Measurements from ENCODE around the gene LARP1.

LARP1 gene

DNA sequence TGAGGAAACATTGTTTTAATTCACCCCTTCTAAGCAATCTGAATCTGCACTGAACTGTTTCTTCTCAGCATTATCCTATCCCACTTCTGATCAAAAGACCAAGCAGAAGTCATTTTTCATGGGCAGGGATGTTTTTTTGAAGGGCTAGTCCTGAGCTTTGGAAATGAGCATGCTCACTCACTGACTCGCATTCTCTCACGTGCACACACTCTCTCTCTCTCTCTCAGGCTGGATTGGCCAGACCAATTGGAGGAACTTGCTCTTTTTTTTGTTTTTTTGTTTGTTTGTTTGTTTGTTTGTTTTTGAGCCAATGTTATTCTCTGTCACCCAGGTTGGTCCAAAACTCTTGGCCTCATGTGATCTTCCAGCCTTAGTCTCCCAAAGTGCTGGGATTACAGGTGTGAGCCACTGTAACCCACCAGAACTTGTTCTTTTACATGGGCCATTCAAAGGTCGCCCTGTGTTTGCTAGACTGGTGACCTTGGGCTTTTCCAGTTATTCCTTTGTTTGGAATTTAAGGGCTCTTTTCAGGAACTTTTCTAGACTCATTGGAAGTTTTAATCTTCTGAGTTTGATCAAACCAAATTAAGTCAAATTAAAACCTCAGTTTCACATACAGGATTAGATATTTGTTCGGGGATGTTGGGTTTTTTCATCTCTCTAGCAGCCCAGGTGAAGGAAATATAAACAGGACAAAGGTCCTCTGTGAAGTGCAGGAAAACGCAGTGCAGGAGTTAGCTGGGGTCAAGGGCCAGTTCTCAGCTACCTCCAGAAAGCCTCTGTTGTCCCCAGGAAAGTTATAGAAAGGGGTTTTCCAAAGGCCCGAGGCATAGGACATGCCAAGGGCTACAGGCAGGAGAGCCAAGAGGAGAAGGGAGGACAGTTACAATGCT is 82.1 kb downstream of the LARP1 start:
- no peak for DNase-seq
- in situ Hi-C loops (cut with MboI; ENCODE audit: low pct_unique_long_range_greater_than_20kb, low sequenced_read_pairs), result no loop called here

GRCh38 chr5:154840435-154841272 is 85.5 kb downstream of the LARP1 start:
- in situ Hi-C loops (cut with MboI; ENCODE audit: low pct_unique_long_range_greater_than_20kb, low sequenced_read_pairs), result no loop called here
- DNase-seq, result peak; percentile 37

GRCh38 chr5:154841273-154841661 is 86.1 kb downstream of the LARP1 start:
- in situ Hi-C loops (cut with MboI; ENCODE audit: low pct_unique_long_range_greater_than_20kb, low sequenced_read_pairs), result no loop called here

DNA sequence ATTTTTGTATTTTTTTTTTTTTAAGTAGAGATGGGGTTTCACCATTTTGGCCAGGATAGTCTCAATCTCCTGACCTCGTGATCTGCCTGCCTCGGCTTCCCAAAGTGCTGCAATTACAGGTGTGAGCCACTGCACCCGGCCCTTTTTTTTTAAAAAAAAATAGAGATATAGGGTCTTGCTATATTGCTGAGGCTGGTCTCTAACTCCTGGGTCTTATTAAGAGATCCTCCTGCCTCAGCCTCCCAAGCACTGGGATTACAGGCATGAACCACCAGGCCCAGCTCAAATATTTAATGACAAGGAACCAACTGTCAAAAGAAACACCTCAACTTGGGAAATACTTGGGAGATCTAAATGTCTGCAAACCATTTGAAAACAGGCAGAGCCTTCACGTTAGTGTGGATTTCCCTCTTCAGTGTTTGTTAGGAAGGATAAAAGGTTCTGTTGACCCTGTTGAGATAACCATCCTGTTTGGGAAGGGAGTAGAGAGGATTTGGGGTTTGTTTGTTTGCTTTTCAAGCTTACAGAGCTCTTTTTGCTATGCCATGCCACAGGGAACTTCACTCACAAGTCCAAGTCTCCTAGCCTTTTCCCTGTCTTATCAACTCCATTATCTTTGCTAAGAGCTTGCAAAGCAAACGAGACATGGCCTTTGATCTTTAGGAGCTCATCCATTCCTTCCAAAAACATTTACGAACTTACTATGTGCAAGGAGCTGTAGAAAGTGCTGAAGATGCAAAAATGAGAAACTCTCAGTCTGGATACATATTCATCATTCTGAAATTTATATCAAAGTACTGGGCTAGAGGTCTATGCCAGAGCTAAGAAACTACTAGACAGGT is 87.7 kb downstream of the LARP1 start:
- in situ Hi-C loops (cut with MboI; ENCODE audit: low pct_unique_long_range_greater_than_20kb, low sequenced_read_pairs), result no loop called here
- no peak for DNase-seq

More at GRCh38 chr5:154841273-154841661, 86.1 kb downstream of the LARP1 start:
- DNase-seq, result no peak

- in situ Hi-C loops (cut with MboI; ENCODE audit: low pct_unique_long_range_greater_than_20kb, low sequenced_read_pairs), result no loop called here
- DNase-seq, result no peak
Measured at GRCh38 chr5:154844809-154845208, 89.6 kb downstream of the LARP1 start.

DNA sequence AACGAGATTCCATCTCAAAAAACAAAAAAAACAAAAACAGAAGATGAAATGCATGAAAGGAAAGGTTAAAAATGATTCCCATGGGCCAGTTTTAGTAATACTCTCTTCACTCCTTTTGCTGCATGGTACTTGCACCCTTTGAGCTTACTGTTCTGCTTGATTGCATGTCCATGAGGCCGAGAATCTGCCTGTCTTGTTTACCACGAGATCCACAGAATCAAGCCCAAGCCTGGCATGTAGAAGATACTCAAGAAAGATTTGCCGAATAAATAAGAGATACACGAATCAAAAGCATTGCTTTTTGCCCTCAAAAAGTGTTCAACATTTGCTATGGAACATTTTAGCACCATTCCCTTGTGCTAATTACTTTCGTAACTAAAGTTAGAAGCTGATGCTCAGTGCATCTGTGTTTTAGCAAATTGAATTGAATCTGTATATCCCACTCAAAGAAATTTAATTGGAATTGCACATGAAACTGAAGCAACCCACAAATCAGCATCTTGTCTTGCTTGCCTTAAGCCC is 94.1 kb downstream of the LARP1 start:
- in situ Hi-C loops (cut with MboI; ENCODE audit: low pct_unique_long_range_greater_than_20kb, low sequenced_read_pairs), result no loop called here
- DNase-seq, result no peak

DNA sequence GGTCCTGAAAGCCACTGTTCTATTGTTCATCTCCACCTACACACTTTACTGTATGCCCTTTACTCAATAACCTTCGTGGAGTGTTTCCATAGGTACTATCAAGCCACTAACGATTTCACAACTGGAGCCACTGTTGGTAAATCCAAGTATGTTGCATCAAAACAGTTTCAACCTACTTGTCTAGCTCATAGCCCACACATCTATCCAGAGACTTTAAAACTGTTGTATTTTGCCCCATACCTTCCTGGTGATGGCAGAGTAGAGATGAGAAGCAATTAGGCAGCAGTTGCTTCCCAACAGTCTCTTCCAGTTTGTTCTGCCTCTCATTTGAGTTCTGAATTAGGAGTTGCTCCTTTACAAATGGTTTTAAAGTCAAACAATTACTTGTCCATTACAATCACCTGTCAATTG is 94.6 kb downstream of the LARP1 start:
- DNase-seq, result no peak

GRCh38 chr5:154850255-154851062 is 95.3 kb downstream of the LARP1 start, which contains the start of gene FAXDC2:
Gene FAXDC2 (minus strand): TSS chr5:154850603. CDS start chr5:154838178, 12,425 bp downstream.
- peak; percentile 71 for DNase-seq
- in situ Hi-C loops (cut with MboI; ENCODE audit: low pct_unique_long_range_greater_than_20kb, low sequenced_read_pairs), result no loop called here

More for the DNA sequence above, 94.6 kb downstream of the LARP1 start:
- in situ Hi-C loops (cut with MboI; ENCODE audit: low pct_unique_long_range_greater_than_20kb, low sequenced_read_pairs), result no loop called here

DNA sequence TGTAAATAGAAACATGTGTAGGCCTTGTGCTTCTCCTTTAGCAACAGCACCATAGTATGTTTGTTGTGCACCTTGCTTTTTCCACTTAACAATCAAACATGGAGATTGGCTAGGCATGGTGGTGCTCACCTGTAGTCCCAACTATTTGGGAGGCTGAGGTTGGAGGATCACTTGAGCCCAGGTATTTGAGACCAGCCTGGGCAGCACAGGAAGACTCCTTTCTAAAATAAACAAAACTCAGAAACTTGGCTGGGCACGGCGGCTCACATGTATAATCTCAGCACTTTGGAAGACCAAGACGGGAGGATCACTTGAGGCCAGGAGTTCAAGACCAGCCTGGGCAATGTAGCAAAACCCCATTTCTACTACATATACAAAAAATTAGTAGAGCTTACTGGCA is 96.2 kb downstream of the LARP1 start:
- in situ Hi-C loops (cut with MboI; ENCODE audit: low pct_unique_long_range_greater_than_20kb, low sequenced_read_pairs), result no loop called here
- no peak for DNase-seq

DNA sequence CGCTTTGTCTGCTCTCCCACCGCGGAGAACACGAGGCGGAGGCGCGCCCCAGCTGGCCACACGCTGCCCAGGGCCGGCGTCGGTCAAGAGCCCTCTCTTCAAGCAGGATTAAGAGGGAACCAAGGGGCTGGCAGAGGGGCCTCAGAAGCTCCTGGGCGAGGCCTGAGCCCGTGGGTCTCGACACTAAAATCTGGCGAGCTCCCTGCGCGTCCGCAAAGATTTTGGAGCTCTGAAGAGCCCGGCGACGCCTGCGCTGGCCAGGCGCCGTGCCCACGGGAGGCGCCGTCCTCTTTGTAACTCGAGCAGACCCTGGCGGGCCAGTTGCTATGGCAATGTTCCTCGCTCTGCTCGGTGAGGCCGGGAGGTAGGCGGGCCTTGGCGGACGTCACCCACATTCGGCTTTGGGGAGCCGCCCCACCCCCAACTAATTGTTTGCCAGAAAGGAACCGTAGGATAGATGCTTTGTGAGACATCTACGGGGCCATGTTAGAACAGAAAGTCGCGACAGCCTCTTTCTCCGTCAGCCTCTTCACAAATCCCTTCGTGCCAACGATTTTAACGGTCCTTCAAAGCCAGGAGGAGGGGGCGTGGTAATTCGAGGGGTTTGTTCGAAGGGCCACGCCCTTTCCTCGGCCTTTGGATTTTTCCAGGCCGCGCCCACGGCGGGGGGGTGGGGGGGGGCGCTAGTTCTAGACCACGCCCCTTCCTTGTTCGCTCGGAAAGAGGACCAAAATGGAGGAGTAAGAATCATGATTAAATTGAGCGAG is 102.5 kb downstream of the LARP1 start:
- peak; percentile 97 for DNase-seq
- in situ Hi-C loops (cut with MboI; ENCODE audit: low pct_unique_long_range_greater_than_20kb, low sequenced_read_pairs), result no loop called here

DNA sequence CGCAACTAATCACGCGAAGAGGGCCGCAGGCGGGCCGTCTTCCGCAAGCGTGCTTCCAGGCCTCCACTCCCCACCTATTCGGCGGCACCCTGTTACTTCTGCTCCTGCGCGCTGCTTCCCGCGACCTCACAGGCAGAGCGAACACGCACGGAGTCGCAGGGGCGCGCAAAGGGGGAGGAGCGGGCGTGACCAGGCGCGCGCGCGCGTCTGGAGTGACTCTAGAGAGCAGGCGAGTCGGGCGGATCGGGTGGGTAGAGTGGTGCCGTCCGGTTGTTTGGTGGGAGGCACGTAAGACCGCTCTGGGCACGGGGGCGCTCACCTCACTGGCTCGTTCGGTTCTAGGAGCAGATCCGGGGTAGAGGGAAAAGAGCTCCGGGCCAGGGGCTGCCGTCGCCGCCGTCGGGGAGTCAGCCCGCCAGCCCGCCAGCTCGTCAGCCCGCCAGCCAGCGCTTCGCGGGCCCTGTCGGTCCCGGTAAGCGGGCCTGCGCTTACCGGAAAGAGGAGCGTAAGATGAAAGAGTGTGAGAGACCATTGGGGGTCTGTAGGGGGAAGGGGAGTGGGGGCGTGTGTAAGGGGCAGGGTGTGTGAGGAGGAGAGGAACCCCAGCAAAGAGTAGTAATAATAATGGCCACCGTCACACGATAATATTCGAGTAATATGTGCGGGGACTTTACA is 103.3 kb downstream of the LARP1 start, which contains the start of gene CNOT8:
TSS of gene CNOT8 (plus strand) at position 331 of the 675 bp plus-strand sequence. CDS start 4,652 bp downstream, outside the sequence.
- peak; percentile 99 for DNase-seq
- in situ Hi-C loops (cut with MboI; ENCODE audit: low pct_unique_long_range_greater_than_20kb, low sequenced_read_pairs), result no loop called here

DNA sequence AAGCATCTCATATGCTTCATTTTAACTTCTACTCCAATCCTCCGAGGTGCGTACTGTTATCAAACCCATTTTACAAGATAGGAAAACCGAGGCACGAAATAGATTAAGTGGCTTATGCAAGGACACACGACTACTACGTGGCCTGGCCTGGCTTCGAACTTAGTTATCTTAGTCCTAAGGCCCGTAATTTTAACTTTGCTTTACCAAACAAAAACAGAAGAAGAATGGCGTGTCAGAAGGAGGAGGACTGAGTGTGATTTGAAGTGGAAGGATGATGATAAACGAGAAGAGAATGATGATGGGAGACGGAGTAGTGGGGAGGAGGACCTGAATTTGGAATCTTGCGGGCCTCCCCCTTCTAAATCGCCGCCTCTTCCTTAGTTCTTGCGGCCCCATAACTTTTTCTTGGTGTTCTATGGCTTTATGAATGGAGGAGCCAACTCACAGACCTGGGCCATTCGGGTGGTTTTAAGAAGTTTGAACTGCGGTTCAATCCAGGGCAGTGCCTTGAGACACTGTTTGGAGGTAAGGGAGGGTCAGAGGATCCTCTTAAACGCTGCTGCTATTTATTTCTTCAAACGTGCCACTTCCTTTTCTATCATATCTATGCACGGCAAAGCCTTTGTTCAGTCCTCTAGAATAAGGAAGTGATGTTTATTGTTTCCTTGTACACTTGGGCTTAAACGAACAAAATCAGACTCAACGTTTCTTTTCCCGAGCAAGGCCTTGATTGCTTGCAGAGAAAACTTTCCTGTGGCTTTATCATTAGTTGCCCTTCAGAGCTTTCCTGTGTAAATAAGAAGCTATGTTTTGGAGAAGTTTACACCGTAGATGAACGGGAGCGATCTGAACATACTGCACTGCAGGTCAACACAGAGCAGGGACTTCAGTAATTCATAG is 104.0 kb downstream of the LARP1 start:
- peak; percentile 87 for DNase-seq
- in situ Hi-C loops (cut with MboI; ENCODE audit: low pct_unique_long_range_greater_than_20kb, low sequenced_read_pairs), result no loop called here

GRCh38 chr5:154860123-154860522 is 104.9 kb downstream of the LARP1 start:
- in situ Hi-C loops (cut with MboI; ENCODE audit: low pct_unique_long_range_greater_than_20kb, low sequenced_read_pairs), result no loop called here
- no peak for DNase-seq

GRCh38 chr5:154860765-154861164 is 105.6 kb downstream of the LARP1 start:
- in situ Hi-C loops (cut with MboI; ENCODE audit: low pct_unique_long_range_greater_than_20kb, low sequenced_read_pairs), result no loop called here
- peak; percentile 61 for DNase-seq

DNA sequence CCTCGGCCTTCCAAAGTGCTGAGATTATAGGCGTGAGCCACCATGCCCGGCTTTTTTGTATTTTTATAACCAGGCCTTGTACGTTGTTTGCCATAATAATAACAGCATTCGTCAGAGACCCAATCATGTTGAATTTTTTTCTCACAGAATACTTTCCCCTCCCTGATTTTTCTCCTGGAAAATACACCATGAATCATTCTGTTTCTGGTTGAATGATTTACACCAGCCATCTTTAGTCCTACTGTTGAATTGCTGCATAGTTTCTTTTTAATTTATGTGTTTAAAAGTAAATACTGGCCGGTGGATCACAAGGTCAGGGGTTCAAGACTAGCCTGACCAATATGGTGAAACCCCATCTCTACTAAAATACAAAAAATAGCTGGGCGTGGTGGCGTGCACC is 106.8 kb downstream of the LARP1 start:
- in situ Hi-C loops (cut with MboI; ENCODE audit: low pct_unique_long_range_greater_than_20kb, low sequenced_read_pairs), result no loop called here
- DNase-seq, result no peak

DNA sequence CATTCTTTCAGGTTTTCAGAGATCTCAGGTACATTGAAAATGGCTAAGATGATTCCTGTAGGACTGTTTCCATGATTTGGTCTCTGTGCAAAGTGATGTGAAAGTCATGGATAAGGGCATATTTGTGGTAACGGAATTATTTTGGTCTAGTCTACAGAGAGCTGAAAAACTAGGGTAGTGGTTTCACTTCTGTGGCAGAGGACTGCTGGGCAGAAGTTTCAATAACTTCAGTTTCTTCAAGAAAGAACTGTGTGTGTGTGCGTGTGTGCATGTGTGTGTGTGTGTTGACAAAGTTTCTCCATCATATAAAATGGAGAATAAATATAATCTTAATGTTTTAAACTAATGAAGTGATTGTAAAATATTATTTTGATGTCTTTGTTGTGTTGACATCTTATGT is 107.6 kb downstream of the LARP1 start:
- in situ Hi-C loops (cut with MboI; ENCODE audit: low pct_unique_long_range_greater_than_20kb, low sequenced_read_pairs), result no loop called here
- DNase-seq, result no peak
